Neural progenitor cell (in vitro differentiated cells): ENCODE results near the gene CT45A1.
"Not testable (repeated sequence)": the region's sequence is repeated elsewhere in the genome, so short reads cannot be mapped to it uniquely, and the experiment has no call there.

Experiments
- EZH2phosphoT487 ChIP-seq: fragments of 200-600 bp; sonication (generic); IDR thresholded peaks from 2 replicates; pipeline ENCODE4 v1.6.1; 2017; ENCODE audit warnings: antibody characterized with exemption
- TF ChIP-seq, protein P1 (sequence below): fragments of 200-600 bp; sonication (generic); IDR thresholded peaks from 2 replicates; pipeline ENCODE4 v1.5.1; 2017; ENCODE audit warnings: antibody characterized with exemption, mild to moderate bottlenecking

DNA sequence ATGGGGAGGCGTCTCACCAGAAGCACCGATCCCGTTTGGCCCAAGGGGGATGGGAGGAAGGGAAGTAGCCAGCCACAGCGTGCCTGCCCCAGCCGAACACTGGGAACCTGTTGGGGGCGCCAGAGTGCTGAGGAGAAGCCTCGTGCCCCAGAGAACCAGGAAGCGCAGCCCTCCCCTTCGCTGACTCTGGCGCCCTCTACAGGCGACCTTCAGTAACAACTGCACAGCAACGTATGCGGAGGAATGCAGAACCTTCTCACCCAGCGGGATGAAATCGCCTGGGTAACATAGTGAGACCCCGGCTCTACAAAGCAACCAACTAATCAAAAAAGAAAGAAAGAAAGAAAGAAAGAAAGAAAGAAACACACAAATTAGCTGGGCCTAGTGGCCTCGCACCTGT is 54.7 kb downstream of the CT45A1 start, which contains the start of gene CT45A3:
- TF ChIP-seq, protein P1, sequence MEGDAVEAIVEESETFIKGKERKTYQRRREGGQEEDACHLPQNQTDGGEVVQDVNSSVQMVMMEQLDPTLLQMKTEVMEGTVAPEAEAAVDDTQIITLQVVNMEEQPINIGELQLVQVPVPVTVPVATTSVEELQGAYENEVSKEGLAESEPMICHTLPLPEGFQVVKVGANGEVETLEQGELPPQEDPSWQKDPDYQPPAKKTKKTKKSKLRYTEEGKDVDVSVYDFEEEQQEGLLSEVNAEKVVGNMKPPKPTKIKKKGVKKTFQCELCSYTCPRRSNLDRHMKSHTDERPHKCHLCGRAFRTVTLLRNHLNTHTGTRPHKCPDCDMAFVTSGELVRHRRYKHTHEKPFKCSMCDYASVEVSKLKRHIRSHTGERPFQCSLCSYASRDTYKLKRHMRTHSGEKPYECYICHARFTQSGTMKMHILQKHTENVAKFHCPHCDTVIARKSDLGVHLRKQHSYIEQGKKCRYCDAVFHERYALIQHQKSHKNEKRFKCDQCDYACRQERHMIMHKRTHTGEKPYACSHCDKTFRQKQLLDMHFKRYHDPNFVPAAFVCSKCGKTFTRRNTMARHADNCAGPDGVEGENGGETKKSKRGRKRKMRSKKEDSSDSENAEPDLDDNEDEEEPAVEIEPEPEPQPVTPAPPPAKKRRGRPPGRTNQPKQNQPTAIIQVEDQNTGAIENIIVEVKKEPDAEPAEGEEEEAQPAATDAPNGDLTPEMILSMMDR: not testable (repeated sequence)
- TF ChIP-seq EZH2phosphoT487: not testable (repeated sequence)
